H9 (cell line): ENCODE results near the gene VTA1. TPM values are rescaled to one million over a fixed set of nuclear protein-coding genes. Genes with fewer than 3 reads are reported as not detected.

Experiments used
- DNase-seq: peaks from one replicate; pipeline ENCODE4 v3.0.0-alpha.2; 2017
- H2AFZ ChIP-seq: one replicate; pipeline ENCODE4 v1.6.1; 2013; ENCODE audit warnings: mild to moderate bottlenecking, low read length, control low read depth, moderate library complexity
- H2AK5ac ChIP-seq: 2 replicates; pipeline ENCODE4 v1.6.1; 2013; ENCODE audit warnings: low read length, control low read depth, mixed read lengths; ENCODE audit not compliant: insufficient read length
- H2BK120ac ChIP-seq: one replicate; pipeline ENCODE4 v1.6.1; 2013; ENCODE audit warnings: low read depth, mild to moderate bottlenecking, low read length, control low read depth, inconsistent platforms; ENCODE audit not compliant: poor library complexity, severe bottlenecking
- H2BK12ac ChIP-seq: 2 replicates; pipeline ENCODE4 v1.6.1; 2013; ENCODE audit warnings: low read length, control low read depth, mixed read lengths, low read depth; ENCODE audit not compliant: insufficient read length
- H2BK15ac ChIP-seq: 2 replicates; pipeline ENCODE4 v1.6.1; 2013; ENCODE audit warnings: low read depth, low read length, control low read depth
- H2BK20ac ChIP-seq: one replicate; pipeline ENCODE4 v1.6.1; 2013; ENCODE audit warnings: low read depth, mild to moderate bottlenecking, low read length, control low read depth, inconsistent platforms; ENCODE audit not compliant: poor library complexity, severe bottlenecking
- H2BK5ac ChIP-seq: 2 replicates; pipeline ENCODE4 v1.6.1; 2013; ENCODE audit warnings: low read length, control low read depth, mixed read lengths; ENCODE audit not compliant: insufficient read length
- H3K14ac ChIP-seq: 2 replicates; pipeline ENCODE4 v1.6.1; 2013; ENCODE audit warnings: low read length, control low read depth; ENCODE audit not compliant: insufficient read depth
- H3K18ac ChIP-seq: 2 replicates; pipeline ENCODE4 v1.6.1; 2013; ENCODE audit warnings: low read depth, mild to moderate bottlenecking, mixed read lengths, low read length, control low read depth; ENCODE audit not compliant: insufficient read length
- H3K23ac ChIP-seq: 2 replicates; pipeline ENCODE4 v1.6.1; 2013; ENCODE audit warnings: low read length, control low read depth, mixed read lengths, low read depth; ENCODE audit not compliant: insufficient read length
- H3K23me2 ChIP-seq: 2 replicates; pipeline ENCODE4 v1.6.1; 2013; ENCODE audit warnings: low read depth, mild to moderate bottlenecking, mixed read lengths, low read length, control low read depth; ENCODE audit not compliant: insufficient read length, poor library complexity, severe bottlenecking
- H3K27ac ChIP-seq: 2 replicates; pipeline ENCODE4 v1.5.1; 2013; ENCODE audit warnings: low read length, control low read depth, mixed read lengths, low read depth; ENCODE audit not compliant: insufficient read length
- H3K27me3 ChIP-seq: 2 replicates; pipeline ENCODE4 v1.6.1; 2013; ENCODE audit warnings: low read length, control low read depth, inconsistent platforms; ENCODE audit not compliant: insufficient read depth
- H3K4ac ChIP-seq: 2 replicates; pipeline ENCODE4 v1.6.1; 2013; ENCODE audit warnings: low read depth, mild to moderate bottlenecking, control low read depth, inconsistent platforms, low read length, moderate library complexity
- H3K4me1 ChIP-seq: 2 replicates; pipeline ENCODE4 v1.6.1; 2013; ENCODE audit warnings: low read length, control low read depth, inconsistent platforms; ENCODE audit not compliant: insufficient read depth
- H3K4me2 ChIP-seq: 2 replicates; pipeline ENCODE4 v1.6.1; 2013; ENCODE audit warnings: low read length, control low read depth, mixed read lengths; ENCODE audit not compliant: insufficient read length, insufficient read depth
- H3K56ac ChIP-seq: 2 replicates; pipeline ENCODE4 v1.6.1; 2013; ENCODE audit warnings: low read depth, mild to moderate bottlenecking, mixed read lengths, low read length, control low read depth; ENCODE audit not compliant: insufficient read length
- H3K79me1 ChIP-seq: 2 replicates; pipeline ENCODE4 v1.6.1; 2013; ENCODE audit warnings: low read depth, mild to moderate bottlenecking, moderate library complexity, low read length, control low read depth, inconsistent platforms; ENCODE audit not compliant: insufficient read depth, poor library complexity, severe bottlenecking
- H3K79me2 ChIP-seq: 2 replicates; pipeline ENCODE4 v1.6.1; 2013; ENCODE audit warnings: low read length, control low read depth, inconsistent platforms; ENCODE audit not compliant: insufficient read depth
- H3K9ac ChIP-seq: 2 replicates; pipeline ENCODE4 v1.6.1; 2013; ENCODE audit warnings: low read length, control low read depth, mixed read lengths; ENCODE audit not compliant: insufficient read length; ENCODE audit errors: extremely low read depth
- H3K9me3 ChIP-seq: one replicate; pipeline ENCODE4 v1.6.1; 2013; ENCODE audit warnings: low read depth, low read length, inconsistent platforms; ENCODE audit not compliant: control insufficient read depth
- H3T11ph ChIP-seq: one replicate; pipeline ENCODE4 v1.6.1; 2013; ENCODE audit warnings: mild to moderate bottlenecking, low read length, control low read depth, inconsistent platforms
- H4K20me1 ChIP-seq: one replicate; pipeline ENCODE4 v1.6.1; 2013; ENCODE audit not compliant: control insufficient read depth, insufficient read length, insufficient read depth
- H4K5ac ChIP-seq: 2 replicates; pipeline ENCODE4 v1.6.1; 2013; ENCODE audit warnings: low read depth, mild to moderate bottlenecking, mixed read lengths, low read length, control low read depth; ENCODE audit not compliant: insufficient read length
- H4K8ac ChIP-seq: replicated peaks from 2 replicates; pipeline ENCODE4 v1.6.1; 2013; ENCODE audit warnings: low read length, control low read depth, mixed read lengths, low read depth; ENCODE audit not compliant: insufficient read length
- H4K91ac ChIP-seq: 2 replicates; pipeline ENCODE4 v1.6.1; 2013; ENCODE audit warnings: low read depth, mild to moderate bottlenecking, moderate library complexity, mixed read lengths, low read length, control low read depth; ENCODE audit not compliant: insufficient read length
- H3K27ac Mint-ChIP-seq, 3 experiments: 2 replicates in 2 of 3; 3 replicates in 1 of 3; pipeline ENCODE4 v1.8.0; 2020 to 2021; ENCODE audit warnings: mixed read lengths in 3 of 3, mild to moderate bottlenecking in 1 of 3, moderate library complexity in 1 of 3
- H3K27me3 Mint-ChIP-seq: 2 replicates; pipeline ENCODE4 v1.8.0; 2021; ENCODE audit warnings: low read depth, mild to moderate bottlenecking, moderate library complexity, mixed read lengths
- H3K36me3 Mint-ChIP-seq, 3 experiments: 2 replicates in 2 of 3; 3 replicates in 1 of 3; pipeline ENCODE4 v1.8.0; 2020 to 2021; ENCODE audit warnings: low read depth in 3 of 3, mixed read lengths in 3 of 3; ENCODE audit not compliant: insufficient read depth in 1 of 3
- H3K4me1 Mint-ChIP-seq, 2 experiments: 2 replicates each; pipeline ENCODE4 v1.8.0; 2020; ENCODE audit warnings: mixed read lengths in 2 of 2
- H3K4me3 Mint-ChIP-seq, 2 experiments: 2 replicates in 1 of 2; 3 replicates in 1 of 2; pipeline ENCODE4 v1.8.0; 2020 to 2021; ENCODE audit warnings: mild to moderate bottlenecking in 2 of 2, mixed read lengths in 2 of 2, moderate library complexity in 1 of 2
- H3K9me3 Mint-ChIP-seq, 2 experiments: 2 replicates in 1 of 2; 3 replicates in 1 of 2; pipeline ENCODE4 v1.8.0; 2020; ENCODE audit warnings: mild to moderate bottlenecking in 2 of 2, mixed read lengths in 2 of 2, moderate library complexity in 1 of 2
- CTCF ChIP-seq: fragments of 200-600 bp; sonication (generic); conservative IDR thresholded peaks from 3 replicates; pipeline ENCODE4 v1.8.0; 2021; ENCODE audit warnings: antibody characterized with exemption, mild to moderate bottlenecking
- WGBS: extraction: QIAGEN DNeasy Blood & Tissue Kit; methylation state at CpG from one replicate; pipeline ENCODE4 v1.1.7; 2013; ENCODE audit warnings: missing lambda C conversion rate, low lambda C conversion rate, mixed read lengths; ENCODE audit not compliant: insufficient read length; ENCODE audit errors: extremely low coverage; 5-methylcytosine and 5-hydroxymethylcytosine counted together
- total RNA-seq: library from RNA; stranded (reverse); gene quantifications from 2 replicates; pipeline ENCODE4 v1.2.1, GENCODE V29; 2021

VTA1 gene
- total RNA-seq, 1 experiment from 2014 or later, result 63.1 TPM

- no peaks in the 10 kb centered on the region for H3K4me1 ChIP-seq
- Mint-ChIP-seq H3K4me3 (no peak overlapping the region), H3K27ac (no peak overlapping the region), H3K36me3 (peaks cover 24 to 56% (median 47%) of the 10 kb centered on the region in 3 experiments), H3K4me1 (no peaks in the 10 kb centered on the region), H3K9me3 (peaks cover 1 to 4% of the 10 kb centered on the region in 2 experiments; a peak in 3 of 5 replicates), H3K27me3 (no peaks in the 10 kb centered on the region)
- TF ChIP-seq CTCF, result peak; percentile 86
- H3K4ac ChIP-seq, result no peak overlapping the region
- H2BK5ac ChIP-seq, result no peak overlapping the region
- peaks cover under 1% of the 10 kb centered on the region for H3K9me3 ChIP-seq
- H3K27ac ChIP-seq, result no peak overlapping the region
- no peak overlapping the region for H2BK12ac ChIP-seq
- H4K20me1 ChIP-seq, result no peaks in the 10 kb centered on the region
- H3T11ph ChIP-seq, result no peak overlapping the region
- H3K23ac ChIP-seq, result no peak overlapping the region
- H3K14ac ChIP-seq, result no peak overlapping the region
- no peak overlapping the region for H2BK20ac ChIP-seq
- no peak overlapping the region for H2AFZ ChIP-seq
- H4K8ac ChIP-seq, result no peak overlapping the region
- no CpG with 5 or more reads among the region's 4 CpGs for WGBS
- no peak overlapping the region for H4K5ac ChIP-seq
- no peak overlapping the region for H3K9ac ChIP-seq
- H3K23me2 ChIP-seq, result no peaks in the 10 kb centered on the region
- no peaks in the 10 kb centered on the region for H3K79me1 ChIP-seq
- no peak overlapping the region for H2BK15ac ChIP-seq
- H3K79me2 ChIP-seq, result no peaks in the 10 kb centered on the region
- H4K91ac ChIP-seq, result no peak overlapping the region
- DNase-seq, result peak; percentile 72
- no peak overlapping the region for H2AK5ac ChIP-seq
- no peak overlapping the region for H2BK120ac ChIP-seq
- no peak overlapping the region for H3K18ac ChIP-seq
- no peaks in the 10 kb centered on the region for H3K27me3 ChIP-seq
- H3K4me2 ChIP-seq, result no peak overlapping the region
- no peak overlapping the region for H3K56ac ChIP-seq
Observed at GRCh38 chr6:142207265-142207877, 60.3 kb downstream of the VTA1 start.
